Left kidney (tissue), 2 donors: Measurements from ENCODE around the gene TBXAS1. TPM values are rescaled to one million over a fixed set of nuclear protein-coding genes. Genes with fewer than 3 reads are reported as not detected.

Experiments used
- DNase-seq: peaks from one replicate; pipeline ENCODE4 v3.0.0-alpha.2; 2013
- polyA plus RNA-seq: library from polyadenylated mRNA; unstranded; fragments of 120-200 nt; gene quantifications from one replicate; pipeline ENCODE4 v1.2.1, GENCODE V29; 2013; ENCODE audit not compliant: insufficient read length

TBXAS1 gene
- polyA plus RNA-seq, 1 donor, result 35.8 TPM

DNA sequence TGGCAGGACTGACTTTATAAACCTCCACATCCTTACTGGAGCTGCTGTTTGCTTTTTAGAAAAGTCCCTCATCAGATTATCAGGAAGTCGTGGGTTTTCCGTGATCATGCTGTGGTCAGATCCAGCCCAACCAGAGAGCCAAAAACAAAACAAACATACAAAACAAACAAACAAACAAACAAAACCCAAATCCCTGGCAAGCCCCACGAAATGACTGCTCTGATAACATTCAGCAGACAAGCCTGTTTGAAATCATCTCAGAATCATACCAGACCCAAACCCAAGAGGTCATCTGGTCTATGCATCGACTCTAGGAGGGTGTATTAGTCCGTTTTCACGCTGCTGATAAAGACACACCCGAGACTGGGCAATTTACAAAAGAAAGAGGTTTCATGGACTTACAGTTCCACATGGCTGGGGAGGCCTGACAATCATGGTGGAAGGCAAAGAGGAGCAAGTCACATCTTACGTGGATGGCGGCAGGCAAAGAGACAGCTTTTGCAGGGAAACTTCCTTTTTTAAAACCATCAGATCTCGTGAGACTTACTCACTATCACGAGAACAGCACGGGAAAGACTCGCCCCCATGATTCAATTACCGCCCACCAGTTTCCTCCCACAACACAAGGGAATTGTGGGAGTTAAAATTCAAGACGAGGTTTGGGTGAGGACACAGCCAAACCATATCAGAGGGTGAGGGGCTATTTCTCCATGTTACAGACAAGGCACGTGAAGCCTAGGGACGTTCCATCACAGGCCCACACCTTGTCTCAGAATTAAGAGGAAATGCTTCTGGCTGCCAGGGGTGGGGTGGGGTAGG lies 148.0 kb downstream of the TBXAS1 start:
- no peak for DNase-seq

DNA sequence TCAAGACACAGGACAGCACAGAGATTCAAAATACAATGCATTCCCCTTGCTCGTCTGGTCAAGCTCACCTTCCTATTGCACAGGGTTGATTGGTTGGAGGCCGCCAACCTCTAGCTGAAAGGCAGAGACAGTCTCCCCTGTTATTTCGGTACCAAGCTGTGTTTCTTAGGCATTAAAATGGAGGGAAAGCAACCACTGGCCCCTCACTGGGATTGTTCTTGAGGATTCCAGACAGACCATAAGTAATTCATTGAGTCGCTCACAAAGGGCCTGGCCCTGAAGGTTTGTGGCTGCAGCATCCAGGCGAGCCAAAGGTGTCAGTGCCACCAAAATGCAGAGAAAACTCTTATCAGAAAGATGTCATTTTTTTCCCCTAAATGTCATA lies 152.4 kb downstream of the TBXAS1 start:
- no peak for DNase-seq

DNA sequence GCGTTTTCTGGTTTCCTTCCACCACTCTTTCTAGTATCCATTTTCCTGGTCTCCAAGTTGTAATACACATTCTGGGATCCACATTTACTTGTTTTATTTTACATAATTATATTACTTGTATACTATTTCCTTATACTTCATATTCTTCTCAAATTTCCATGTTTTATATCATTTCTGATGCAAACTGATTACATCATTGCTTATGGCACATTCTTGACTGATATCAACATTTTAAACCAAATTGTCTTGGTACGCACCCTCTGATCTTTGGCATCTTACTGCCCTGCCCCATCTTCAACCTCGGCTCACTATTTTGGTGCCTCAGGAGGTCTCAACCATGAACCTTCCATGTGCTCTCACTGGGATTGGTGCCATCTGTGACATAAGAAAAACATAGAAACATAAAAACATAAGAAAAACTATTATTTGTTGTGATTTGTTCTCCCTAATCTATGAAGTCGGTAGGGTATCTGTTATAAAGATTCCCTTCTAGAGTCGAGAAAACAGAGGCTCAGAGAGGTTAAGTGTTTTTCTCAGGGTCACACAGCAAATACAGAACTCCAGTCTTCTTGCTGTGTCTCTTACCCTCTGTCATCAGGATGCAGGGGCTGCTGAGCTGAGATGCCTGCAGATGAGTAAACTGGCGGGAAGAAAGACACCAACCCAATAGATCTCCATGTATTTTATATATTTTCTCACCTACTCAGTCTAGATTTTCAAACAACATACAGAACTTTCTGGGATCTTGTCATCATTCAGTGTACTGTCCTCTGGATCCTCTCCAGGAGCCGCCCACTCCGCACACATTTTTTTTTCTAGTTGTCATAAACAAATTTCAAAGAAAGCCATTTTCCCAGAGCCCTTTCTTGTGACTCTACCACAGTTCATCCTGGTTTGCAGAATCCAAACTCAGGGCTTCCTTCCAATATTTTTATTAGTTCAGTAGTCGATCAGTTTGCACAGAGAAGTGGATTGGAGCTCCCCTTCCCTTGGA lies 154.2 kb downstream of the TBXAS1 start:
- no peak for DNase-seq

DNA sequence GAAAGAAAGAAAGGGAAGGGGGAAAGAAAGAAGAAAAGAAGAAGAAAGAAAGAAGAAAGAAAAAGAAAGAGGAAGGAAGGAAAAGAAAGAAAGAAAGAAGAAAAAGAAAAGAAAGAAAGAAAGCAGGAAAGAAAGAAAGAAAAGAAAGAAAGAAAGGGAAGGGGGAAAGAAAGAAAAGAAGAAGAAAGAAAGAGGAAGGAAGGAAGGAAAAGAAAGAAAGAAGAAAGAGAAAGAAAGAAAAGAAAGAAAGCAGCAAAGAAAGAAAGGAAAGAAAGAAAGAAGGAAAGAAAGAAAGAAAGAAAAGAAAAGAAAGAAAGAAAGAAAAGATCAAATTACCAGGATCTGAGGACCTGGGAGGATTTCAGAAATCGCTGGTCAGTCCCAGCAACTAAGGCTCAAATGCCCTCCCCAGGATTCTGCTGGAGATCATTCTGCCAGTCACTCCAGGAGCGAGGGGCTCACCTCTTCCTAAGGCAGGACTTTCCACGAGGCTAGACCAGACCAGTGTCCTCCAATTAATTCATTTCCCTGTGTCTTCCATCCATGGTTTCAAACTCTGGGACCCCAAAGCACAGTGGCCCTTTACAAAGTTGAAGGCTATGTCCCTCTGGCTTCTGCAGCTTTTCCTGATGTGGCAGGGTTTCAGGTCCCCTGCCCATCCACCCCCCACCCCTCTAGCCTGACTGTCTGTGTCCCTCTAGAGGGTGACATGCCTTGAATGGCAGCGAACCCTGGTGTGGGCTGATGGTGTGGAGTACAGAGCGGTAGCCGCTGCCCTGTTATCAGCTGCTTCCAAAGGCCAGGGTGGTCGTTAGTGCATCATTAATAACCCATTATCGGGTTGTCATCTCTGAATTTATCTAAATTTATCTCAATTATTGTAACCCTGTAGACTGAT lies 155.8 kb downstream of the TBXAS1 start:
- no peak for DNase-seq

DNA sequence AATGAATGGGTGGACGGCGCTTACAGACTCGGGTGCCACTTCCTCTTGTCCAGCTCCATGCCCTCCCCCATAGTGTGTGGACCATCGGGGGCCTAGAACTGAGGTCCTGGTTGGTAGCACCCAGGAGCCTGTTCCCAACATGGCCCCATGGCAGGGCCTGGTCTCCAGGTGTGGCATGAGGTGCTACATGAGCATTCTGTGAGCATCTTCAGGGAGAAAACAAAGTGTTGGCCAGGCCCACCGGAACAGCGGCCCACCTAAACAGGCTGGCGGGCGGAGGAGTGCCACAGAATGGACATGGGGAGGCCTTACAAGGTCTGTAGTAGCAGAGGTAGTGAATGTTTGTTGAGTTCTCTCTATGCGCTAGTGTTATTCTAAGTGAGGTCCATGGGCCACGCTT lies 156.7 kb downstream of the TBXAS1 start:
- DNase-seq, result no peak

DNA sequence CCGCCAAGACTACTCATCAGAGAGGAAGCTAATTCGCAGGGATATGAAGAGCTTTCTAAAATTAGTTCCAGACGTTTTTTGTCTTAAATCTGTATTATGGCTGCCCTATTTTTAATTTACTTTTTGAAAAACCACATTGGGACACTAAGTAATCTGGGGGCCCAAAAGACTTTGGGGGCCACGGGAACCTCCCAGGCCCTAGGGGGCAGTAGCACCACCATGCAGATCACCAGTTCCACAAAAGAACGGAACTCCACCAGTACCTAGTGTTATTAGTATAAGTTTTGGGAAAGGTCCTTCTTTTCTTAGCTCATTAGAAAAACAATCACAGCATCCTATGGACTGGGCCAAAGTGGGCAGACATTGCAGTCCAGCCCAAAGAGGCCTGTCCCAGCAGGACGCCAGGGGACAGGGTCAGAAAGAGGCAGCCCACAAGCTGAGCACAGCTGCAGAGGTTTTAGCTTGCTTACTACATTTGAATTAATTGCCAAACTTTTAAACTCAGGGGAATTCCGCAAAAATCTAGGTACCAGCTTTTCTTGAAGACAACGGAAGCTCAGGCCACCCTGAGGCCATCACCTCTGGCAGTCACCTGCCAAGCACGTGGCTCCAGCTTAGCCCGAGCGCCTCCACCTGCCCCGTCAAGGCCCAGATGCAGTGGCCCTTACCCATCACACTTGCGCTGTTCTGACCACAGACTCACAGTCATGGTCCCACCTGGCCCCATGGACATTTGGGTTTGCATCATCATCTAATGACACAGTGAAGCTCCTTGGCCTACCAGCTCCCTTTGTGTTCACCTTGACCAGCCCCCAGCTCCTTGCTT lies 158.8 kb downstream of the TBXAS1 start:
- no peak for DNase-seq

DNA sequence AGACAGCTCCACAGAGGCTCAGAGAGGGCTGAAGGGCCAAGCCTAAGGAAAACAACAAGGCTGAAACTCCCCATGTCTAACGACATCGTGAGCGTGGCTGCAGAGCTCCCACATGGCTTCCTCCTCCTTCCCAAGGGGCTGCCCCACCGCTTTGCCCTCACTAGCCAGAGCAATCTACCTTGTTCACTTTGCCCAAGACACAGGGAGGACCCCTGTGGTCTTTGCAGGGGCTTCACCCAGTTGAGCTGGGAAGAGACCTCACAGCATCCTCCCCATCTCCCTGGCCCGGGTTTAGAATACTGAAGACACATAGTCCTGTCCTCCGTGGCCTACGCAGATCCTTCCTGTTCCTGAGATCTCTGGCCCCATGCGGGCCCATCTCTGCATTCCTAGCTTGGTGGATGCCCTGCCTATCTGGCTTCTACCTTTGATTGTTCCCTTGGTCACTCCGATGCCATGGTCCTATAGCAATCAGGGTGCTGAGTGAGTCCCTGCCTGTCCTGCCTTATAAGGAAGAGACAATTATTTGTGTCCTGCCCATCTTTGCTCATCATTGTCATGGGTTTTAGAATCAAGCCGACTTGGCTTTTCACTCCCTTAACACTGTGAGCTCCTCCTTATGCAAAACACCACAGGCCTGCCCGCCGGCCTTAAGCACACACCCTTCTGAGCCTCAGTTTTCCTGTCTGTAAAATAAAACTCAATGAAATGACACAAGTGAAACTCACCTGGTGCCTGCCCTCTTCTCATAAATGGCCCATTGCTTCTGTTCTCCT lies 160.5 kb downstream of the TBXAS1 start:
- DNase-seq, result no peak

DNA sequence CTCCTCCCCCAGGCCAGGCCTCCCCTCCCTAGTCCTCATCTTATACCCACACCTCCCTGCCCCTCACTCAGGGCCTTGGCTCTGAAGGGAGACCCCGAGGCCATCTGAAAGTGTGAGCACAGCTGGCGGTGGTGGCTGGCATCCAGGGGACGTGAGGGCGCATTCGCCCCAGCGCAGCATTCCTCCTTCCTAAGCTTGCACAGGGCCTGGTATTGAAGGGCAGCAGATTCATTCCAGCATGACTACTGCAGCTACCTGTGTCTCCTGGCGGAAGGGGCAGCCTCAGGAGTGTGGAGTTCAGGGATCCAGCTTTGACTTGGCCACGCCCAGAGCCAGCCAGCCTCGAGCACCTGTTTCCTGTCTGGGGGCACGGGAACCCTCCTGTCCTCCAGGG lies 161.1 kb downstream of the TBXAS1 start:
- no peak for DNase-seq

DNA sequence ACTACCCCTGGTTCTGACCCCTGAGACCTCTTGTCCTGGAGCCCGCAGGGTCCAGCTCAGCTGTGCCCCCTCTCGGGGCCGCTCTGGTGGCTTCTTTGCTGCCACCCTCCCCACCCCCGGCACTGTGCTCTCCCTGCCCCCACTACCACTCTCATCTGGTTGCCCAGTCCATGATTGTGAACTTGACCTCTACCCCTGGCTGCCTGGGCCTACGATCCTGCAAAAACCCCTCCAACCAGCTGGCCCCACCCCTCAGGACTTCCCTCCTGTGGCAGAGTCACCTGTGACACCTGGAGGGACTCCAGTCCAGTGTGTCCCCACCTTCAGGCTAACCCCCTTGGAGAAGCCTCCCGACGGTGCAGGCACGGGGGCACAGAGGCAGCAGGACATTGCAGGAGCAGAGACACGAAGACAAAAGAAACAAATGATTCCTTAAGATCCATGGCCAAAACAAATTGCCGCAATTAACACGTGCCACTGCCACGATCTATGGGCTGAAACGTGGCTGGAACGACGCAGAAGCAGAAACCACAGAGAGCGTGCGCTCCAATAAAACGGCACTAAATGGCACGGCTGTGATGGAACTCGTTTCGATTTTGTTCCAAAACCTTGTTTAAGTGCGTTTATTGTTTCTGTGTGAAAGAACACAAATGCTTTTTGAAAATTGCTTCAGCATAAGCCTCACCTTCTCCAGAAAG lies 161.7 kb downstream of the TBXAS1 start:
- DNase-seq, result no peak

DNA sequence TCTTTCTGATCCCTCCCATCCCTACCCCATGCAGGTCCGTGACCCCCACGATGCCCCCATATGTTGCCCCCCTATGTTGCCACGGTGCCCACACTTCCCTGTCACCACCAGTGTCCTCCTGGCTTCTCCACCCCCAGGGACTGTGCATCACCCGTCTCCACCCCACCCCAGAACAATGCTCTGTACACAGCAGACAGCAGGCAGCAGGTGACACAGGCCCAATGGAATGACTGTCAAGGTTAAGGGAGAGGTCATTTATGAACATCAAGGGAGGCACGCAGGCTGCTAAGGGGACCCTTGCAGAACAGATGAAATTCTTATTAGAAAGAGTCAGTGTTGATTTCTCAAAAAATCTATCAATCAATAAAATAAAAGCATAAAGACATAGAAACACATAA lies 162.2 kb downstream of the TBXAS1 start:
- DNase-seq, result no peak

DNA sequence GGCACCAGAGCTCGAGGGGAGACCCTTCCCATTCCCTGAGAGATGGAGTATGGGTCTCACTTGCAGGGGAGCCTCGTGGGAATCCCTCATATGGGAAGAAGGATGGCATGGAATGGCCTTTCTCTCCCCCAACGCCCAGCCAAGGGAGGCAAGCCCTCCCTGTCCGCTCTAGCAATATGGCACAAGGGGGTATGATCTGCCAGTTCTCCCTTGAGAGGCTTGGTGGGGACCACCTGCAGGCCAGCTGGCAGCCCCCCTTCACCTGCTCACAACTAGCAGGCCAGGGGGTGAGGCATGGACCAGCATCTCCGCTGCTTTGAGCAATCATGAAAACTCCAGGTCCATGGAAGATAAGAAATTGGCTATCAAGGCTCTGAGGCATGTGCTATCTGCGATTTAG lies 162.8 kb downstream of the TBXAS1 start:
- no peak for DNase-seq

DNA sequence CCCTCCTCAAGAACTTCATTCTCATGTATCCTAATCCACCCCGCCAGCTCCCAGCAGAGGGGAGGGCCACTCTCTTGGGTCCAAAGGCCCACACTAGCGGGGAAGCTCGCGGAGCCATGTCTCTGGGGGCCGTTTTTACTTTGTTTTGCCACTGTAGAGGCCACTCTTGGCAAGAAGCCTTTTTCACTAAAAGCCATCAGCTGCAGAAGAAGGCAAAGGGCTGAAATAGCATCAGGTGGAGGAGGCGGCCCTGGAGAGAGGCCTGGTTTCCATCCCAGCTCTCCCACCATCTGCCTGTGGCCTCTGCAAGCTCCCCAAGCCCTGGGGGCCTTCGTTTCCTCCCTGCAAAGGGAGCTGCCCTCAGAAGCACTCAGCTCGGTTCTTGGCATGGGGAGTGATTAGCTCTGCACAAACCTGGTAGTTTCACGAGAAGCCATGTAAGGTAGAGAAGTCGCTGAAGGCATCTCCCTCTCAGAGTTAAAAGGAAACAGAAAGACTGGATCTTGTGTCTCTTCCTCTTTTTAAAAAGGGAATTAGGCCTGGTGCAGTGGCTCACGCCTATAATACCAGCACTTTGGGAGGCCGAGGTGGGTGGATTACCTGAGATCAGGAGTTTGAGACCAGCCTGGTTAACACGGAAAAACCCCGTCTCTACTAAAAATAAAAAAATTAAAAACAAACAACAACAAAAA lies 163.4 kb downstream of the TBXAS1 start:
- DNase-seq, result no peak

DNA sequence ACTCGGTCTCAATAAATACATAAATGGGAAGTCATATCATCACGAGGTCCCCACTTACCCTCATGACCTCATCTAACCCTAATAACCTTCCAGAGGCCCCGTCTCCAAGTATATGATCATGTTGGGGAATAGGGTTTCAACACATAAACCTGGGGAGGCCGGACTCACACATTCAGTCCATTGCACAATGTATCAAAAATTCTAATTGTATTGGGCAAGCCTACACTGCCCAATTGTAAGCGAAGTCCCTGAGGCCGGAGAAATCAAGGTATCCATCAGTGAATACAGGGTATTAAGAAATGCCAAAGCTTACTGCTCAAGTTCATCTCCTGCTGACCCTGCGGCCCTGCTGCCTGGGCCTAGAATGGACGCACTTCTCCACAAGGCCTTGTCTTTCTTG lies 164.1 kb downstream of the TBXAS1 start:
- DNase-seq, result no peak

DNA sequence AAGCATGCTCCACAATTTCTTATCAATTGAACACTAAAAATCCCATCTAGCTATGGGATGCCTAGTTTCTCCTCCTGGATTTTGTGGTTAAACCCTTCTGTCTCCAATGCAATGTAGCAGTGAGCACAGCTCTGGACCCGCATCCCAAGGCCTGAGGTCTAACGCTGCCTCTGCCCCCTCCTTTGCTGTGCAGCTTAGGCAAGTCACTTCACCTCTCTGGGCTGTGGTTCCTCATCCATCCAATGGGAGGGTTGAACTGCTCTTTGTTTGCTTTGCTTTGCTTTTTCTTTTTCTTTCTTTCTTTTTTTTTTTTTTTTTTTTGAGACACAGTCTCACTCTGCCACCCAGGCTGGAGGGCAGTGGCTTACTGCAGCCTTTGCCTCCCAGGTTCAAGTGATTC lies 164.5 kb downstream of the TBXAS1 start:
- no peak for DNase-seq

DNA sequence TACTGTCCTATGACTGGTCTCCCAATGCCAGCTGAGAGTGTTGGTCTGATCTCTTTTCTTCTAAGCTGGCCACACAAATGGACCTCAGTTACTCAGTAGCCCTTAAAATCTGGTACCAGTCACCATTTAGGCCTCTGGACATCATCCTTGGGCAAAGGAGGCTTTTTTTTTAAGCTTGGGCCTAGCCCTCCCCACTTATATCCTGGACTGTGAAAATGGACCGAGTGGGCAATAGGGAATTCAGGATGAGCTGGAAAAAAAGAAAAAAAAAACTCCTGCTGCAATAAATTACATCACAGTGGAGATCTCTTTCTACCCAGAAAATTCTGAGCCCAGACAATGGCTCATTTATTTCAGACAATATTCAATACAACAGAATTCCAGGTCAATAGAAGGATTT lies 165.3 kb downstream of the TBXAS1 start:
- no peak for DNase-seq

DNA sequence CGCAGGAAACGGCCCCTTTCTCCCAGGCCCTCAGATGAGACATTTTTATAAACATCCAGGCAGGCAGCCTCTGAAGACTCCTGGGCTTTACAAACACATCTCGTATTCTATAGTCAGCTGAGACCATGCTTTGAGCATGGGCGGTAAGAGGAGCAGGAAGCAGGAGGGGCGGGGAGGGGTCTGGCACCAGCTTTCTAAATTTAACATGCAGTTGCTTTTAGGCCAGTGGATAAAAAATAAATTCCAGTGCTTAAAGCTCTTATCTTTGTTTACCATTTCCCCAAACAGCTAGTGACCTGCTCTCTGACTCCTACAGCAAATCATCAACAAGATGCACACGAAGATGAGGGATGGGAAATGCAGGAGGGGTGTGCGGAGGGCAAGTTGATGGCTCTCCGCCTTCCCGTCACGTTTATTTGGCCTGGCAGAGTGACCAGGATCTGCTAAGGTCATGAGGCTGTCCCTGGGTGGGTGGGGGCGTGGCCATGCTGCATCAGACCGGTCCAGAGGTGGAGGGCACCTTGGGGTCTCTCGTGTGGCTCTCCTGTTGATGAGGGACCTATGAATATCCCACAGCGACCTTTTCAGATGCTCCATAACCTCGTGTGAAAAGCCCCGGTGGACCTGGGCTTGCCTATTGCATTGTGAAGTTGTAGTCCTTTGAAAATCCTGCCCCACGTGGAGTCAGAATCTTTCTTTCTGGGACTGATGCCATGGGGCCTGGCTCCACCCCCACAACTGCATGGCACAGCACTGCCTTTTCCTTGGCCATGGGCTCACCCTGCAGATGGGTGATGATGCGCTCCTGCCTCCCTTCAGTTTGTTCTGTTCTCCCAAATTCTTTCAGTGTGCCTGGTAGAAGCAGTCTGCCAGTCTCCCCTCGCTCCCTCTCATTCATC lies 166.2 kb downstream of the TBXAS1 start:
- DNase-seq, result peak; percentile 32

DNA sequence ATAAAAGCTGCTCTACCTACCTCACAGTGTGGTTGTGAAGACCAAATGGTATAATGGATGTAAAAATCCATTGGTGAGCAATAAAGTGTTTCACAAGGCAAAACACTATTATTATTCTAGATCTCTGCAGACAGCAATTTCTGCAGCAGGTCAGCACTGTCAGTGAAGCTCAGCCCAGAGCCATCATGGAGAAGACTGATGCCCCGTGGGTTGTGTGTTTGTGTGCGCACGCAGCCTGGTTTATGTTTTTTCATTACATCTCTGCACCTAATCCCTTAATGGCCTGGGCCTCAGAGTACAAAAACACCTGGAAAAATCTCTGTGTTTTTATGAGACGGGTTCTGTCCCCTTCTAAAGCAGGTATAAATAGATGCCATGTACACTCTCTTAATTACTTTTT lies 169.5 kb downstream of the TBXAS1 start:
- DNase-seq, result no peak

DNA sequence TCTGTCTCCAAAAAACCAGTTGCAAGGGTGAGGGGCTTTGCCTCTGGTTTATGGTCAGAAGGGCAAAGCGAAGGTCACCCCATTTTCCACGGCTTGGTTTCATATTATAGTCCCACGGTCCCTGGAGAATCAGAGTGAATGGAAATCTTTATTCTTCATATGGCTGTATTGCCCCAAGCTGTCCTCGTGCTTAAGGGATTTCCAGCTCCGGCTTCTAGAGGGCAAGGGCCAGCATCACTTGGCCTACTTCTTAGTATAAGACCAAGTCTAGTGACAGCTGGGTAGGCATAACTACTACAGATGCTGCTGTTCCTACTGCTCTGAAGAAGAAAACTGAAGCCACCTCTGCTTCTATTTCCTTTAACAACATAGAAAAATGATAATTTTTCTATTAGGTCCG lies 170.5 kb downstream of the TBXAS1 start:
- DNase-seq, result no peak
